NCI-H1048 (cell line): ENCODE results near the gene NDUFA3.
"Not testable (repeated sequence)": the region's sequence is repeated elsewhere in the genome, so short reads cannot be mapped to it uniquely, and the experiment has no call there.

Experiments
- DNase-seq: peaks from one replicate; lab custom pipeline; 2025; lab: John Stamatoyannopoulos, UW

Gene NDUFA3

DNA sequence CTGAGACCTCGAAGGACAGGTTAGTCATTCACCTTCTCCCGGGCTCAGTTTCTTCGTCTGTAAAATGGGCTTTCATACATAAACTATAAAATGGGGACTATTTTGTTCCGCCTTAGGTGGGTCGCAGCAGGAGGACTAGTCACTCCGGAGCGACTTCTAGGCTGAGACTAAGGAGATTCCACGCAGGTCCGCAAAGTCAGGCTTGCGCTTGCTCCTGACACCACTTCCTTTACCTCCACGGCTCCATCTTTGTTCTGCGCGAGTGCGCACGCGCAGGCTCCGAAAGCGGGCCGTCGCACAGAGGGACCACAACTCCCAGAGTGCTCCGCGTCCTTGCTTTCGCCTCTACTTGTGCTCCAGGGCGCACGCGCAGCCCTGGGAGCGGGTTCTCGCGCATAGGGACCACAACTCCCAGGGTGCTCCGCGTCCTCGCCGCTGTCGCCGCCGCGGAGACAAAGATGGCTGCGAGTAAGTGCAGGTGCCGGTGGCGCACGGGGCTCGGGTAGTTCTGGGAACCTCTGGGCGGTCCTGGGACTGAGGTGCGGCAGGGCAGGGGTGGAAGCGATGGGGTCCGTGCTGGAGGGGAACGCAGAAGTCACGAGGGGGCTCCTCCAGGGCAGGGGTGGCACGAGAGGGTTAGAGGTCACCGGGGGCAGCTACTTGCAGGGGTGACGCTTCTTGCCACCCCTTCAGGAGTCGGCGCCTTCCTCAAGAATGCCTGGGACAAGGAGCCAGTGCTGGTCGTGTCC lies at the start of gene NDUFA3:
TSS of gene NDUFA3 (plus strand) at position 435 of the 749 bp plus-strand sequence. CDS start at position 459, 24 bp downstream.
- DNase-seq, result peak; percentile 90

DNA sequence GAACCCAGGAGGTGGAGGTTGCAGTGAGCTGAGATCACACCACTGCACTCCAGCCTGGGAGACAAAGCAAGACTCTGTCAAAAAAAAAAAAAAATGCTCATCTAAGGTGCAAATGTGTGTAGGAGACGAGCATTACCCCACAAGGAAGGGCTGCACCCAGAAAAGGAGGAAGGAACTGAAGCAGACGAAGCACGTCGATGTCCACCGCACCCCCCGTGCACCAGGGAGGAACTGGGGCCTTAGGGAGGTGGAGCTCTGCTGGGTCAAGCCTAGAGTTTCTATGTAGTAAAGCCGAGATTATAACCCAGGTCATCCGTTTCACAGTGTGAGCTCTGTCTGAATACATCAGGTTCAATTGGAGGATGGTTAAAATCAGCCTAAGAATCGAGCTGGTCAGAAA lies 40.0 kb upstream of the NDUFA3 start:
- DNase-seq, result no peak

DNA sequence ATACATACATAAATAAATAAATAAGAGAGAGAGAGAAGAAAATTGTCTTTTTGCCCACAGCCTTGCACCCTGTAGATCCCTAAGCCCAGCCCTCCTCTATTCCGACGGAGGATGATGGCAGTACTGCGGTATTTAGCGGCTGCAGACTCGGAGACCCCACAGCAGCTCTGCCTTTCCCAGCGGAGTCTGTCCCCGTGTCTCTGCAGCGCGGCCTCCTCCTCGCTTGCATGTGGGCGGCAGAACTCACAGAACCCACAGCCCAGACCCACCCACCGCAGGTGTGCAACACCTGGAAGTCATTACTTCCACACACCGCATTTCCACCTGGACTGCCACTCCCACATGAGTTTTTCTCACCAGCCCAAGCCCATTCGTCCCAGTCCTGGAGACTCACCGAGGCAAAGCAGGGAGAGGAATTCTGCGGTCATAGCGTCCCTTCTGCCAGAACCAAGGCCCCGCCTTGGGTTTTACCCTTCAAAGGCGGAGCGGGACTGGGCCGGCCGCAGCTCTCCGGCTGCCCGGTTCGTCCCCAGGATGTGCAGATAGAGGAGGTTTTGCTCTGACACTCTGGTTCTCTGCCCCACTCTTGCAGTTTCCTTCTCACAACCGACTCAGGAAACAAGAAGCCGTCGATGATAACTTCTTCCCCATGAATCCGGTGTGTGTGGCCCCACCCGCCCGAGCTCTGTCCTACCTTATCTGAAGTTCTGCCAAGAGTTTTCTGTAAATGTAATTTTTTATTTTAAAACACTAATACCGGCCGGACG lies 39.1 kb upstream of the NDUFA3 start, which contains the start of gene VSTM1:
TSS of gene VSTM1 (minus strand) at position 548 of the 767 bp plus-strand sequence. CDS start at position 428, 120 bp downstream.
- DNase-seq, result no peak

DNA sequence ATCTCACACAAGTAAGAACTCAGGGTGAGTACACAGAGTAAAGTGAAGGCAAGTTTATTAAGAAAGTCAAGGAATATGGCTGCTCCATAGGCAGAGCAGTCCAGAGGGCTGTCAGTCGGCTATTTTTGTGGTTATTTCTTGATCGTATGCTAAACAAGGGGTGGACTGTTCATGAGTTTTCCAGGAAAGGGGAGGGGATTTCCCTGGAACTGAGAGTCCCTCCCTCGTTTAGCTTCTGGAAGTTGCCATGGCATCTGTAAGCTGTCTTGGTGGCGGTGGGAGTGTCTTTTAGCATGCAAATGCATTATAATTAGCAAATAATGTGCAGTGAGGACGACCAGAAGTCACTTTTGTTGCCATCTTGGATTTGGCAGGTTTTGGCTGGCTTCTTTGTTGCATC lies 33.2 kb upstream of the NDUFA3 start:
- no peak for DNase-seq

DNA sequence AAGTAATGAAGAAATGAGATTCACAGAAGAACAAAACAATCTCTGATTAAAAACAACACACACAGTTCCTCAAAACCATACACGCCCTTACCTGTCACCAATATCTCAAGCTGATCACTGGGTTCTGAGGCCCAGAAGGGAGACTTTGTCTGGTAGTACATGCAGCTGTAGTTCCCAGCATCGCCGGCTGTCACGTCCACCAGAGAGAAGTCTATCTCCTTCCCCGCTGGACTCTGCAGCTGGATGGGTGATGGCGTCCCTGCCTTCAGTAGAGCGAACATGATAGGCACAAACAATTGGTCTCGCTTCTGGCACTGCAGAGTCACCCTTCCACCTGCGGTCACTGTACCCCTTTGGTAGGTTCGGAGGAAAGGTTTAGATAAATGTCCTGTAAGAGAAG lies 28.8 kb upstream of the NDUFA3 start:
- DNase-seq, result no peak

DNA sequence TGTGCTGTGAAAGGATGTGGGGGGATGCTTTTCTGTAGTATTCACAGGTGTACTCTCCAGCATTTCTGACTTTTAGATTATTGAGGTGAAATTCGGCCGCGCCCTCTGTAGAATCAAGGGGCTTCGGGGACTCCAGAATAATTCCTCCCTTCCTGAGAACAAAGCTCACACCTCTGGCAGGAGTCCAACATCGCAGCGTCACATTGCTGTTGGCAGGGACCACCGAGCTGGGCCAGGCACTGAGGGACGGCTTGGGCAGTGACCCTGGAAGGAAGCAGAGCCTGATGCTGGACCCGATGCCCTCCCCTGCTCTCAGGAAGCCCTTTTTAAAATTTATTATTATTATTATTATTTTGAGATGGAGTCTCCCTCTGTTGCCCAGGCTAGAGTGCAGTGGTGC lies 27.8 kb upstream of the NDUFA3 start:
- DNase-seq, result no peak

DNA sequence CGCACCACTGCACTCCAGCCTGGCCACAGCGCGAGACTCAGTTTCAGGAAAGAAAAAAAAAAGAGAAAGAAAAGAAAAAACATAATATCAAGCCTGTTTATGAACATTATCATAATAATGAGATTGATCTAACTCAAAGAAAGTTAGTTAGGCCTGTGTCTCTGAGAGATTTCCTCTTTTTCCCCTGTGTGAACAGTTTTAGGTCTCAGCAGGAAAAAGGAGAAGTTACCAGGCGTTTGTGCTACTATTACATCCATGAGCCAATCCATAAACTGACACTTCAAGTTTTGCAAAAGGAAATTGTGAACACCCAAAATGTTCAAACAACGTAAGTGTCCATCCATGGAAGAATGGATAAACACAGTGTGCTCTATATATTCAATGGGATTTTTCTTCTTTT lies 25.3 kb upstream of the NDUFA3 start:
- DNase-seq, result no peak

DNA sequence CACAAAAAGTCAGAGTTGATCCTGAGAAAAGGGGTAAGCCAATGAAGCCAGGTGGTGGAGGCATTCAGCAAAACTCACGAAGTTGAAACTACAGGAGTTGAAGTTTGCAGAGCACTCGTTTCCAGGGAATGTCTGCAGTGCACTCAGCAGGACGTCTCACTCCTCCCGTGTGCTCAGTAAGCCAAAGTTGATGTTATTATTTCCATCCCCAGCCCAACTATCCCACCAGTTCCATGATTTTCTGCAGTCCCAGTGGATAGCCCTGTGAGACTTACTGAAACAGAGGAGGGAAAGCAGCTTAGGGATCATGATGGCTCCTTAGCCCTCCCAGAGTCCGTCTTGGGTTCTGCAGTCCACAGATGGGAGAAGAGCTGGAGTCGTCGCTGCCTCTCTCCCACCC lies 21.6 kb upstream of the NDUFA3 start, which contains the start of gene TARM1:
TSS of gene TARM1 (minus strand) at position 334 of the 400 bp plus-strand sequence. CDS start at position 309, 25 bp downstream.
- no peak for DNase-seq

DNA sequence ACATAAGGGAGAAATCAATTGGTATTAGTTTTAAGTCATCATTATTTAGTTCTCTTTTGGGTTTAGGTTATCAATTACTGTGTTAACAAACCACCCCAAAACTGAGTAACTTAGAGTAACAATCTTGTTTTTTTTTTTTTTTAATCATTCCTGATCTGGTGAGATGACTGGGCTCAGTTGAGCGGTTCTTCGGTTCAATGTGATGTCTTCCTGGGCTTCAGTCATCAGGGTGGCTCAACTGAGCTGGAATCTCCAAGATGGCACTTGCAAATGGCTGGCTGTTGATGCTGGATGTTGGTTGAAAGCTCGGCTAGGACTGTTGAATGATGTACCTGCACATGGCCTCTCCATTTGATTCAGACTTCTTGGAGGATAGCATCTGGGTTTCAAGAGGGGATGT lies 18.2 kb upstream of the NDUFA3 start:
- no peak for DNase-seq

DNA sequence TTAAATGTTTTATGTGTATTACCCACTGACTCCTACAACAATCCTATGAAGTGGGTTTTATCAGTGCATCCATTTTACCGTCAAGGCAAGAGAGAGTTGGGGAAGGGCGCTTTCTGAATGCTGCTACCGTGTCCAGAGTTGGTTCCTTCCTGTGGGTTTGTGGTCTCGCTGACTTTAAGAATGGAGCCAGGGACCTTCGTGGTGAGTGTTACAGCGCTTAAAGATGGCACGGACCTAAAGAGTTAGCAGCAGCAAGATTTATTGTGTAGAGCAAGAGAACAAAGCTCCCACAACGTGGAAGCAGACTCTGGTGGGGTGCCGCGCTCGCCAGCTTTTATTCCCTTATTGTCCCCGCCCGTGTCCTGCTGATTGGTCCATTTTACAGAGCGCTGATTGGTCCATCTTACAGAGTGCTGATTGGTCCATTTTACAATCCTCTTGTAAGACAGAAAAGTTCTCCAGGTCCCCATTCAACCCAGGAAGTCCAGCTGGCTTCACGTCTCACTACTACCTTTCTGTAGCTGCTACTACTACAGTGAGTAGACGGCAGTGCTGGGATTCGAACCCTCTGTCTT lies 8.1 kb upstream of the NDUFA3 start:
- DNase-seq, result no peak

DNA sequence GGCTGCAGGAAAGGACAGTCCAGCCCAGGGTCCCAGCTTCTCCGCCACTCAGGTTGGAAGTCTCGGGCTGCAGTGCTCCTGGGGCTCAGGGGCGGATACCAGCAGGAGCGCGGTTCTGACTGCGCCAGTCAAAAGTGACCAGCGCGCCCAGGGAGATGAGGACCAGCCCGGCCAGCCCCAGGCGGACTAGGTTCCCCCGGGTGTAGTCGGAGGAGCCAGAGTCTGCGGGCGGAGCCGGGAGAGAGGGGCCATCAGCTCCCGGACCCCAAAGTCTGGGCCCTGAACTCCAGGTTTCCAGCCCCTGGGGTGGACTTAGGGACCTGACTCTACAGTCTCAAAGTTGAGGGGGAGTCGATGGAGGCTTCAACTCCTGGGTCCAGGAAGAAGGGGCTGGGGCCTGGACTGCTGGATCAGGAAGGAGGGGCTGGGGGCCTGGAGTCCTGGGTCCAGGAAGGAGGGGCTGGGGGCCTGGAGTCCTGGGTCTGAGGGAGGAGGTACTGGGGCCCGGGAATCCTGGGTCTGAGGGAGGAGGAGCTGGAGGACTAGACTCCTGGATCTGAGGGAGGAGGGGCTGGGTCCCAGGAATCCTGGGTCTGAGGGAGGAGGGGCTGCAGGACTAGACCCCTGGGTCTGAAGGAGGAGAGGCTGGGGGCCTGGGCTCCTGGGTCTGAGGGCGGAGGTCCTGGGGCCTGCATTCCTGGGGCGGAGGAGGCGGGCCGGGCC lies 7.4 kb upstream of the NDUFA3 start:
- DNase-seq, result no peak

DNA sequence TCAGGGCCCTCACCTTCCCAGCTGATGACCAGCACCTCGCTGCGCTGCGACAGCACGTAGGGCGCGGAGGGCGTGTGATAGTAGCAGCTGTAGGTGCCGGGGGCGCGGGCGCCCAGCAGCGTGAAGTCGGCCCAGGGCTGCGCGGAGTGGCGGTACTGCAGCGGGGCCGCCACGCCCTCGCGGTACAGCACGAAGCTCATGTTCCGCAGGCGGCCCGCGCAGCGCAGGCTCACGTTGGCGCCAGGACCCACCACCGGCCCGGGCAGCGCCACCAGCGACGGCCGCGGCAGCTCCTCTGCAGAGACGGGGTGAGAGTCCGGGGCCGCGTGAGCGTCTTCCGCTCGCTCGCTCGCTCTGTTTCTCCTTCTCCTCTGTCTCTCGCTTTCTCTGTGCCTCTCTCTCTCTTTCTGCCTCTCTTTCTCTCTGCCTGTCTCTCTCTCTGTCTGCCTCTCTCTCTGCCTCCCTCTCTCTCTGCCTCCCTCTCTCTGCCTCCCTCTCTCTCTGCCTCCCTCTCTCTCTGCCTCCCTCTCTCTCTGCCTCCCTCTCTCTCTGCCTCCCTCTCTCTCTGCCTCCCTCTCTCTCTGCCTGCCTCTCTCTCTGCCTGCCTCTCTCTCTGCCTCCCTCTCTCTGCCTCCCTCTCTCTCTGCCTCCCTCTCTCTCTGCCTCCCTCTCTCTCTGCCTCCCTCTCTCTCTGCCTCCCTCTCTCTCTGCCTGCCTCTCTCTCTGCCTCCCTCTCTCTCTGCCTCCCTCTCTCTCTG lies 6.6 kb upstream of the NDUFA3 start:
- DNase-seq, result not testable (repeated sequence)

DNA sequence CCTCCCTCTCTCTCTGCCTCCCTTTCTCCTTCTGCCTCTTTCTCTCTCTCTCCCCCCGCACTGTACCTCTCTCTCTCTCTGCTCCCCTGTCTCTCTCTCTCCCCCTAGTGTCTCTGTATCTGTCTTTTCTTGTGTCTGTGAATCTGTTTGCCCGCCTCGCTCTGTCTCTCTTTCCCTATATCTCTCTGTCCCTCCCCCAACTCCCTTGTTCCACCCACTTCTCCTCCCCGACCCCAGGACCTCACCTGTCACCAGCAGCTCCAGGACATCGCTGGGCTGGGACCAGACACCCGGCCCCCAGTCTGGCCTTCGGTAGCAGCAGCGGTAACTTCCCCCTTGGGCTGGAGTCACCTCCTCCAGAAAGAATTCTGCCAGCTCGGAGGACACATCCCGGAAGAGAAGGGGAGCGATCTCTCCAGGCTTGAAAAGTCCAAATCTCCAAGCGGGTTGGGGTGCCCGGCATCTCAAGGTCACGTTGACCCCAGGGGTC lies 6.0 kb upstream of the NDUFA3 start:
- DNase-seq, result no peak

DNA sequence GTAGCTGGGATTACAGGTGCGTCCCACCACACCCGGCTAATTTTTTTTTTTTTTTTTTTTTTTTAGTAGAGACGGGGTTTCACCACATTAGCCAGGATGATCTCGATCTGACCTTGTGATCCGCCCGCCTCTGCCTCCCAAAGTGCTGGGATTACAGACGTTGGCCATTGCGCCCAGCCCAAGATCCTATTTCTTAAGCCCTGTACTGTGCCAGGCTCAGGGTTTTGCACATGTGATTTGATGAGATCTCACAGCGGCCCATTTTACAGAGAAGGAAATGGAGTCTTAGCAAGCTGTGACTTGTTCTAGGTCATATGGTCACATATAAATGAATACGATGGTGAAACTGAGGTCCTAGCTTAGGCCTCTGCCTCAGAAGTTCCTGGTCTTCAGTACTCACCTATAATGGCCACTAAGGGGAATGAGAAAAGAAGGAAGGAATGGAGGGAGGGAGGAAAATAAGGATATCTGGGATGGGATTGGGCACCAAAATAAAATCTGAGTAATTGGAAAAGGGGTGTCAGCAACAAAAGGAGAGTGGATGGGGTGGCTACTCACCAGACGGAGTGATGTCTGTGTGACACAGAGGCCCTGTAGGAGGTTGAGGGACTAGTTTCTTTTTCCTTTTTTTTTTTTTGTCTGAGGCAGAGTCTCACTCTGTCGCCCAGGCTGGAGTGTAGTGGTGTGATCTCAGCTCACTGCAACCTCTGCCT lies 3.3 kb upstream of the NDUFA3 start:
- no peak for DNase-seq

DNA sequence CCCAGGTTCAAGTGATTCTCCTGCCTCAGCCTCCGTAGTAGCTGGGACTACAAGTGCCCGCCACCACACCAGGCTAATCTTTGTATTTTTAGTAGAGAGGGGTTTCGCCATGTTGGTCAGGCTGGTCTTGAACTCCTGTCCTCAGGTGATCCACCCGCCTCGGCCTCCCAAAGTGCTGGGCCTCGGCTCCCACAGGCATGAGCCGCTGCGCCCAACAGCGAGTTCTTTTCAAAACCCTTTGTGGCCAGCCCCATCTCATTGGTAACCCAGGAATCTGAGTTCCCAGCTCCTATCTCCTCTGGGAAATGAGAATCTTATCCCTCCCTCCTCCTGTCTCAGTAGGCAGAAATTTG lies 2.8 kb upstream of the NDUFA3 start:
- DNase-seq, result not testable (repeated sequence)

DNA sequence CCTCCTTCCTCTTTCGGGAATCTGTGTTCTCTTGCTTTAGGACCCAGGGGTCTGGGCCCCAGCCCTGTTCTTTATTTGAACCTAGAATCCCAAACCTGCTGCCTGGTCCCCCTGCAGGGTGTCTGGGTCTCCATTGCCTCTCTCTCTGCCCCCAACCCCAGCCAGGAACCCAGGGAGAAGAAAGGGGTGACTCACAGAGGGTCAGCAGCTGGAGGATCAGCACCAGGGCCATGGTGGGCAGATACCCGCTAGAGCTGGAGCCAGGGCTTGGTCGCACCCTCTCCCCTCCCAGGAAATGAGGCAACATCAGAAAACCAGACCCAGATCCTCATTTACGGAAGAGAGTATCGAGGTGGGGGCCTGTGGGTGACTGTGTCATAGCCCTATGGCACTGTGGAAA lies 2.1 kb upstream of the NDUFA3 start, which contains the start of gene OSCAR:
TSS of gene OSCAR (minus strand) at position 243 of the 400 bp plus-strand sequence. CDS start at position 232, 11 bp downstream.
- DNase-seq, result no peak

DNA sequence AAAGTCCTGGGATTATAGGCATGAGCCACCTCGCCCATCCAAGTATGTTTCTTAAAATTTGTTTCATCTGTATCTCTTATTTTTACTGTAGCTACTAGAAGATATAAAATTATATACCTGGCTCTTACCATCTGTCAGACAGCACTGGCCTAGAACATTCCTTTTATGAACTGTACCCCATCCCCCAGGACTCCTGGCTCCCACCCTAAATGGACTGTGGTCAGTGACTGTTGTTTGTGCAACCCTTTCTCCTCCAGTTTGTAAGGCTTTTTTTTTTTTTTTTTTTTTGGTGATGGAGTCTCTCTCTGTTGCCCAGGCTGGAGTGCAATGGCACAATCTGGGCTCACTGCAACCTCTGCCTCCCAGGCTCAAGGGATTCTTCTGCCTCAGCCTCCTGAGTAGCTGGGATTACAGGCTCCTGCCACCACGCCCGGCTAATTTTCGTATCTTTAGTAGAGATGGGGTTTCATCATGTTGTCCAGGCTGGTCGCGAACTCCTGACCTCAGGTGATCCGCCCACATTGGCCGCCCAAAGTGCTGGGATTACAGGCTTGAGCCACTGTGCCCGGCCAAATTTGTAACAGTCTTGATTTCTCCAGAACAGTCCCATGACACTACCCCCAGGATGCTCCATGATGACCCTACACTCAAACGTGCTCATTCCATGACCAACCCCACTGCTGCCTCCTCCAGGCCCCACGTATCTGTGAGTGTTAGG lies 2.5 kb downstream of the NDUFA3 start:
- no peak for DNase-seq

DNA sequence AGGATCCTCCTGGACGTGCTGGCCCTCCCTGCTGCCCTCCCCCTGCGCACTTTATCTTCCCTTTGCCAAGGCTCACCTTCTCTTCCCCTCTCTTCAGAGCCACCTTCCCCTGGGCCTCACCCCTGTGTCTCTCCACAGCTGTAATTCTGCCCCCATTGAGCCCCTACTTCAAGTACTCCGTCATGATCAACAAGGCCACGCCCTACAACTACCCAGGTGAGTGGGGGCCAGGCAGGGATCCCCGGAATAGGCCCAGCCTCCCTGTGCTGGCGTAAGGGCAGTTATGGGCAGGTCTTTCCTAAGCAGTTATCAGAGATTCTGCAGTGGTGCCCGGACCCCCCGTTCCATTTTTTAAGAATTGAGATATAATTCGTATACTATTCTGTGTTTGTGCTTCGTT lies 3.1 kb downstream of the NDUFA3 start:
- no peak for DNase-seq

DNA sequence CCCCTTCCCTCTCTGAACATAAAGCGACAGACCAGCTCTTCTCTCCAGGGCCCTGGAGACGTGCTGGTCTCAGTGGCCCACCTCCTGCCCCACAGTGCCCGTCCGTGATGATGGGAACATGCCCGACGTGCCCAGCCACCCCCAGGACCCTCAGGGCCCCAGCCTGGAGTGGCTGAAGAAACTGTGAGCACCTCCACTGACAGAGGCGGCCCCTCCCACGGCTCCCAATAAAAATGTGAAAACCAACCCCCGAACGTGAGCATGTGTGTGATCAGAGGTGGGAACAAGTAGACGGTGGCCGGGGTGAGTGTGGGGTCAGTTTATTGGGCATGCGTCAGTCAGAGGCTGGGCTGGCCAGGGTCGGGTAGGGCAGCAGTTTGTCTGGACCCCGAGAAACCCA lies 4.1 kb downstream of the NDUFA3 start:
- no peak for DNase-seq
